Measurements from ENCODE around the gene RBPJL. TPM values are rescaled to one million over a fixed set of nuclear protein-coding genes. Genes with fewer than 3 reads are reported as not detected.

Gene RBPJL
- total RNA-seq, 1 experiment from 2014 or later: not detected

DNA sequence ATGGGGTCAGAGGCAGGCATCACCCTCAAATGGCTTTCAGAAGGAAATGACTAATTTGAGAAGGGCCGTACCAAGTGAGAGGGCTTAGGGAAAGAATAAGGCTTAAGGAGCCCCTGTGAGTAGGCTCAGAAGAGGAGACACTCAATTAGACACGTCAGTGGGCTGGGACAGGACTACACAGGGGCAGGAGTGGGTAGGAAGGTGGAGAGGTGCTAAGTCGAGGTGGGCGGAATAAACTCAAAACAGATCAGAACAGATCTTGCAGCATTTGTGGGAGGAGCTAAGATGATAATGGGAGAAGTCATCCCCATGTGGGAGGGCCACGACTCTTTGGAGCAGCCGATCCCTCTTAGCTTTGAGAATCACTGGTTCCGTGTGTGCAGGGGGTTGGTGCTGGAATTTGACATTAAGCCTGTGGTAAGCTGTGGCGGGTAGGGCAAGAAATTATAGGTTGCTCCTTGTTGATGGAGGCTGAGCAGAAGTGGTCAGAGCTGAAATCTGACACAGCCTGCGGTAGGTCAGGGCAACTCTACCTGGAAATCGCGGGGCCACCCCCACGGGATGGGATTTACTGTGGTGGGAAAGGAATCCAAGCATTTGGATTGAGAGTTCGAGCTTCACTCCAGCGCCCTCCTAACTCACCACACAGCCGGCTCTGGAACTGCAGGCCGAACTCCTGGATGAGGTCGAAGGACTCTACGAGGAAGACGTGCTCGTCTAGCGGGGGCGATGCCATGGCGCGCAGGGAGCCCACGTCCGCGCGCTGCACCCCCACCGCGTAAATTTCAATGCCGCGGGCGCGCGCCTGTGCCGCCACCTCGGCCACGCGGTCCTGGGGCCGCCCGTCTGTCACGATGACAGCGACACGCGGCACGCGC lies 2.8 kb upstream of the RBPJL start:
- ATAC-seq (no peak), DNase-seq (ENCODE audit: low read depth, low spot score) (no peak)
- ChIA-PET CTCF (interaction anchor here (1.0 to 2.3 kb wide), 4 partner anchors 8 to 32 kb away, joined by 3 to 16 read pairs (median 4); no protein-coding TSS in a partner anchor), POLR2A (no interaction called here), RAD21 (ENCODE audit: low non-redundant PET in 1 of 2, low total read pairs in 2 of 2, uncharacterized antibody in 2 of 2, unreplicated experiment in 2 of 2) (no interaction called here)
- Histone ChIP-seq H4K20me1 (ENCODE audit: insufficient read depth) (no peaks in the 10 kb centered on the region), H3K9me2 (ENCODE audit: insufficient read depth) (no peaks in the 10 kb centered on the region), H3K9ac (ENCODE audit: low read length) (no peak overlapping the region), H3K4me3 (replicated peaks in 1 of 2; ENCODE audit: low read depth in 1 of 2, low read length in 2 of 2) (no peak overlapping the region), H2AFZ (ENCODE audit: low read depth, low read length, poor library complexity, severe bottlenecking) (no peak overlapping the region), H3K9me3 (ENCODE audit: control insufficient read depth in 1 of 2, insufficient read depth in 1 of 2, low read depth in 1 of 2, low read length in 2 of 2) (no peaks in the 10 kb centered on the region), H3K79me2 (ENCODE audit: insufficient read depth, low read length) (no peaks in the 10 kb centered on the region), H3K4me1 (ENCODE audit: control insufficient read depth in 1 of 2, insufficient read depth in 2 of 2, low read length in 2 of 2) (peaks cover 4 to 20% of the 10 kb centered on the region in 2 experiments; a peak in 3 of 4 replicates), H3K27ac (ENCODE audit: low read depth, low read length) (no peak overlapping the region), H3K27me3 (ENCODE audit: insufficient read depth, low read length) (no peaks in the 10 kb centered on the region), H3K36me3 (ENCODE audit: control insufficient read depth in 1 of 2, insufficient read depth in 2 of 2, low read length in 2 of 2) (no peaks in the 10 kb centered on the region), H3K4me2 (ENCODE audit: low read length) (no peak overlapping the region)
- BruUV-seq (replicated peaks): no TSS peak
- no peak for TF ChIP-seq SIN3A (IDR thresholded peaks at IDR 0.05; ENCODE audit: low read depth)
- no peak for TF ChIP-seq POLR2AphosphoS5 (IDR thresholded peaks at IDR 0.05; ENCODE audit: low read depth, low read length)
- TF ChIP-seq EGR1 (IDR thresholded peaks at IDR 0.05; ENCODE audit: low read depth): no peak
- TF ChIP-seq, protein P1, sequence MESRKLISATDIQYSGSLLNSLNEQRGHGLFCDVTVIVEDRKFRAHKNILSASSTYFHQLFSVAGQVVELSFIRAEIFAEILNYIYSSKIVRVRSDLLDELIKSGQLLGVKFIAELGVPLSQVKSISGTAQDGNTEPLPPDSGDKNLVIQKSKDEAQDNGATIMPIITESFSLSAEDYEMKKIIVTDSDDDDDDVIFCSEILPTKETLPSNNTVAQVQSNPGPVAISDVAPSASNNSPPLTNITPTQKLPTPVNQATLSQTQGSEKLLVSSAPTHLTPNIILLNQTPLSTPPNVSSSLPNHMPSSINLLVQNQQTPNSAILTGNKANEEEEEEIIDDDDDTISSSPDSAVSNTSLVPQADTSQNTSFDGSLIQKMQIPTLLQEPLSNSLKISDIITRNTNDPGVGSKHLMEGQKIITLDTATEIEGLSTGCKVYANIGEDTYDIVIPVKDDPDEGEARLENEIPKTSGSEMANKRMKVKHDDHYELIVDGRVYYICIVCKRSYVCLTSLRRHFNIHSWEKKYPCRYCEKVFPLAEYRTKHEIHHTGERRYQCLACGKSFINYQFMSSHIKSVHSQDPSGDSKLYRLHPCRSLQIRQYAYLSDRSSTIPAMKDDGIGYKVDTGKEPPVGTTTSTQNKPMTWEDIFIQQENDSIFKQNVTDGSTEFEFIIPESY (IDR thresholded peaks at IDR 0.05; ENCODE audit: extremely low read depth, insufficient replicate concordance, low read length): no peak
- TF ChIP-seq CTCF (IDR thresholded peaks at IDR 0.05 in 2 of 3, conservative IDR thresholded peaks at IDR 0.05 in 1 of 3; ENCODE audit: borderline replicate concordance in 1 of 3, insufficient read depth in 1 of 3, low read depth in 2 of 3, low read length in 2 of 3): no peak
- TF ChIP-seq SRF (IDR thresholded peaks at IDR 0.05; ENCODE audit: low read depth): no peak
- TF ChIP-seq ZFX (IDR thresholded peaks at IDR 0.05): no peak
- TF ChIP-seq JUND (IDR thresholded peaks at IDR 0.05): no peak
- no peak for TF ChIP-seq CEBPB (IDR thresholded peaks at IDR 0.05; ENCODE audit: low read depth)
- no peak for TF ChIP-seq RAD21 (IDR thresholded peaks at IDR 0.05; ENCODE audit: low read depth)
- no peak for TF ChIP-seq SP1 (IDR thresholded peaks at IDR 0.05; ENCODE audit: low read depth)
- TF ChIP-seq ELF1 (IDR thresholded peaks at IDR 0.05; ENCODE audit: borderline replicate concordance, low read depth): no peak
- intact Hi-C loops (cut with micrococcal nuclease): no loop called here
